GM21737 (cell line): ENCODE measurements around the gene GPR162.

Experiments used
- ATAC-seq: cut with Tn5 transposase; IDR thresholded peaks from one replicate; pipeline ENCODE4 v1.9.1; 2021; ENCODE audit warnings: mild to moderate bottlenecking, moderate library complexity; ENCODE audit not compliant: unreplicated experiment

The GPR162 gene

DNA sequence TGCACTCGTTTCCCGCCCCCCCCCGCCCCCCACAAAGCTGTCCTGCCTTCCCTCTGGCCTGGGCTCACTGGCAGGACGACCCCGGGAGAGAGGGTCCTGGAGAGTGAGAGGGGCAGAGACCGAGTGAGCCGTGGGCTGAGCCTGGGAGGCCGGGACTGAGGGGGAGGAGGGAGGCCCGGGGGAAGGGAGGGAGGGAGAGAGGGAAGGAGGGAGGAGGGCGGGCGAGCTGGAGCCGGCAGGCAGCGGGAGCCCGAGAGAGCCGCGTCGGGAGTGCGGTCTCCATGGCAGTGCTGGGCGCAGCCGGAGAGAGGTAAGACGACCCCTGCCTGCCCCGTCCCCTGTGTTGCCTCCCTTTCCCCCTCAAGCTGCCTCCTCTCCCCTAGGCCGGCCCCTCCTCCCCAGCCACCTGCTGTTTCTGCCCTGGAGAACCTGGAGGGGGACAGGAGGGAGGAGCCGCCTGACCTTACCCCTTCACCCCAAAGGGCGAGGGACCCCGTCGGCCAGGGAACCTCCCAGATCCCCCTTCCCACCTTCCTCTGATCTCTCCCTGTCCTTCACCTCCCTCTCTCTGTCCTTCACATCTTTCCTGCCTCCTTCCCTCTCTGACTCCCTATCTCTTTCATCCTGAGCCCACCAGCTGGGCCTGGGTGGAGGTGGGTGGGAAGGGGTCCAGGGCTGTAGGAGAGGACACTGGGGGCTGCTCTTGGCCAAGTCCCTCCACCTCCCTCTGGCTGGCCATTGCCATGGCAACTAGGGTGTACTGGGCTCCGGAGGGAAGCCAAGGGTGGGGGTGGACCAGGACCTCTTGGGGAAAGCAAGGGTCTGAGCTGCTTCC lies at the start of gene GPR162:
TSS of gene GPR162 (plus strand) at position 231 of the 835 bp plus-strand sequence. CDS start 2,078 bp downstream, outside the sequence.
- no peak for ATAC-seq

DNA sequence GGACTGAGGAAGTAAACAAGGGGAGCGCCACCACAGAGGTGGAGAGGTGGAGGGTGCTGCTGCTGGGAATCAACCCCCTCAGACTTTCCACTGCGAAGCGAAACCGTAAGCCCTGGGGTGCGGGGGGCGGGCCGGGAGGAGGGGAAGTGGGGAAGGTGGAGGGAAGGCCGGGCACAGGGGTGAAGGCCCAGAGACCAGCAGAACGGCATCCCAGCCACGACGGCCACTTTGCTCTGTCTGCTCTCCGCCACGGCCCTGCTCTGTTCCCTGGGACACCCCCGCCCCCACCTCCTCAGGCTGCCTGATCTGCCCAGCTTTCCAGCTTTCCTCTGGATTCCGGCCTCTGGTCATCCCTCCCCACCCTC lies 49.3 kb upstream of the GPR162 start, which contains the start of gene LAG3:
TSS of gene LAG3 (plus strand) at position 190 of the 365 bp plus-strand sequence. CDS start 333 bp downstream, outside the sequence.
- ATAC-seq: no peak

- no peak for ATAC-seq
Observed at GRCh38 chr12:6772726-6773589, 48.7 kb upstream of the GPR162 start.

GRCh38 chr12:6773590-6774351 lies 47.9 kb upstream of the GPR162 start:
- ATAC-seq: no peak

DNA sequence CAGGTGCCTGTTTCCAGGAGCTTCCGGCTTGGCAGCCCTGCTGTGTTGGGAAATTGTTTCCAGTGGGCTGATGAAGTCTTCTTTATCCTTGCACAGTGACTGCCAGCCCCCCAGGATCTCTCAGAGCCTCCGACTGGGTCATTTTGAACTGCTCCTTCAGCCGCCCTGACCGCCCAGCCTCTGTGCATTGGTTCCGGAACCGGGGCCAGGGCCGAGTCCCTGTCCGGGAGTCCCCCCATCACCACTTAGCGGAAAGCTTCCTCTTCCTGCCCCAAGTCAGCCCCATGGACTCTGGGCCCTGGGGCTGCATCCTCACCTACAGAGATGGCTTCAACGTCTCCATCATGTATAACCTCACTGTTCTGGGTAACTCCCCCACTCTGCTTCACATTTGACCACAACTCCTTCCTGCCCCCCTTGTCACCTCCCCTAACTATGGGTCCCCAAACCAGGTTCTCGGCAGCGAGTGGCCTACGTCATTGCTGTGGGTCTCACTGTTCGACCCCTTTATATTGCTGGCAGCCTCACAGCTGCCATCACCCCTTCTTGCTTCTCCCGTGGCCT lies 47.0 kb upstream of the GPR162 start:
- ATAC-seq: no peak

DNA sequence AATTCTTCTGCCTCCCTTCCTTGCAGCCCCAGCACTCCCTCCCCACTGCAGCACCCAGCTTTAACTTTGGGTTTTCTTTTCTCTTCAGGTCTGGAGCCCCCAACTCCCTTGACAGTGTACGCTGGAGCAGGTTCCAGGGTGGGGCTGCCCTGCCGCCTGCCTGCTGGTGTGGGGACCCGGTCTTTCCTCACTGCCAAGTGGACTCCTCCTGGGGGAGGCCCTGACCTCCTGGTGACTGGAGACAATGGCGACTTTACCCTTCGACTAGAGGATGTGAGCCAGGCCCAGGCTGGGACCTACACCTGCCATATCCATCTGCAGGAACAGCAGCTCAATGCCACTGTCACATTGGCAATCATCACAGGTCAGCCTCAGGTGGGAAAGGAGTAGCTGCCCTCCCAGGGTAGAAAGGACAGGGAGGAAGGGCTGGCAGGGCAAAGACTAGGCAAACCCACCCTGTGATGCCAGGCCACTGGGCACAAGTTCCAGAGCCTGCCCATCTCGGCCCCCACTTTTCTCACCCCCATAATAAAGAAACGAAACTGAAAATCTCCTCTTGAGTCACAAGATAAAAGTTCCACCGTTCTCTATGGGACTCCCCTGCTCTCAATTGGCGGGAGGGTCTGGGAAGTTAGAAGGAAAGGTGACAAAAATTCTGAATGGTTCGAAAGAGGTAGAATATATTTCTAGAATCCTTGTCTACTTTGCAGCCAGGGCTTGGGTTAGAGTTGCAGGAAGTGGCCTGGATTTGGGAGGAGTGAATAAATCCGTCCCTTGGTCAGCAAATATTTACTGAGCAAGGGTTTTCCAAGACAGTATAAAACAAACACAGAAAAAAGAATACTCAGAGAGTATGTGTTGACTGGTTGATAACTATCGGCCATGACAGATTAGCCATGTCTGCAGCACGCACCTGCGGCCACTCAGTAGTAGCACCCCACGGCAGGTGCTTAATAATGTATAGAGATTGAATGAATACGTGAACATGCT lies 46.1 kb upstream of the GPR162 start:
- no peak for ATAC-seq

DNA sequence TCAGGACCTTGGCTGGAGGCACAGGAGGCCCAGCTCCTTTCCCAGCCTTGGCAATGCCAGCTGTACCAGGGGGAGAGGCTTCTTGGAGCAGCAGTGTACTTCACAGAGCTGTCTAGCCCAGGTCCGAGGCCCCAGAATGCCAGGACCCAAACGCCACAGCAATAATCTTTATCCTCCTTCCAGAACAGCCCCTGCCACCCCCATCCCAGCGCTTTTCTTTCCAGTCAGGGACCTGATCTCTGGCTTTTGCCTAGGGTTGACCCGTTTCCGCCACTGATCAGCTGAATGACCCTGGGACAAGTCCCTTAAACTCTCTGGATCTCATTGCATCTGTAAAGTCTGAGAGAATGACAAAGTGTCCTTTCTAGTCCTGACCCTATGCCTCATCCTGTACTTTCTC lies 44.2 kb upstream of the GPR162 start:
- no peak for ATAC-seq

- no peak for ATAC-seq
Observed at GRCh38 chr12:6778217-6778573, 43.4 kb upstream of the GPR162 start.

GRCh38 chr12:6778574-6779550 lies 42.8 kb upstream of the GPR162 start:
- peak; percentile 75 for ATAC-seq

- ATAC-seq: no peak
Observed at GRCh38 chr12:6779708-6780432, 41.8 kb upstream of the GPR162 start.

GRCh38 chr12:6780573-6780972 lies 41.0 kb upstream of the GPR162 start:
- no peak for ATAC-seq

- ATAC-seq: no peak
Observed at GRCh38 chr12:6782119-6782518, 39.5 kb upstream of the GPR162 start.

DNA sequence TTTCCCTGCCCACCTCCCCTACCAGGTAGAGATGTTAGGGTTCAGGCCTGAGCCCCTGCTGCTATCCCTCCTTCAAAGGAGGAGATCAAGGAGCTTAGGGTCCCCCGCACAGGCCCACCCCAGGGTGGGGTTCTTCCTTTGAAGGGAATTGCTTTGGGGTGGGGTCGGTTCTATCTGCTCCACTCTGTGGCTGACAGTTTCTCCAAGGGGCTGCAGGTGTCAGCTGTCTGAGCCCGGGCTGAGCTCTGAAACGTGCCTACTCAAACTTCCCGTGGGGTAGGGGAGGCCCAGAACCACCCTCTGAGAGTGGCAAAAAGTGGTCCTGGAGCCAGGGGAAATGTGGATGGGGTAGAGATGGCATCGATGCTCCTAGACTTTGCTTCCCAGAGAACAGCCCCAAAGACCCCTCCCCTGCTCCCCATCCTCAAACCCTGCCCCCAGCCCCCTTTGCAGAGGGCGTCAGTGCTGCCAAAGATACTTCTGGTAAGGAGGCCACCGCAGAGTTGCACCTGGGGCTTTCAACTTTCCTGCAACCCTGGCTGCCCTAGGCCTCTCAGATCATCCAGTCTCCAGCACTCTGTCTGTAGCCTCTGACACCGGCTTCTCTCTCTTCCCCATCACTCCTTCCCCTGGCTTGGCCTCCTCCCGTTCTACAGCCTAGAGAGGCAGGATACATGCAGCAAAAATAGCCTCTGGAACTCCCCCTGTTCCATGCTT lies 38.6 kb upstream of the GPR162 start:
- no peak for ATAC-seq

DNA sequence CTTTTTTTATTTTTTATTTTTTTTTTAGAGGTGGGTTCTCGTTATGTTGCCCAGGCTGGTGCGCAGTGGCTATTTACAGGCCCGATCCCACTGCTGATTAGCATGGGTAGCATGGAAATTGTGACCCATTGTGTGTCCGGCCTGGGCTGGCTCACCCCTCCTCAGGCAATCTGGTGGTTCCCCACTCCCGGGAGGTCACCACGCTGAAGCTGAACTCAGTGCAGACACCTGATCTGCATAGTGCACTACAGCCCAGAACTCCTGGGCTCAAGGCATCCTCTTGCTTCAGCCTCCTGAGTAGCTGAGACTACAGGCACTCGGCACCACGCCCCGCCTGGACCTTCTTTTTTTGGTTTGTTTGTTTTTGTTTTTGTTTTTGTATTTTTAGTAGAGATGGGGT lies 37.8 kb upstream of the GPR162 start:
- no peak for ATAC-seq

DNA sequence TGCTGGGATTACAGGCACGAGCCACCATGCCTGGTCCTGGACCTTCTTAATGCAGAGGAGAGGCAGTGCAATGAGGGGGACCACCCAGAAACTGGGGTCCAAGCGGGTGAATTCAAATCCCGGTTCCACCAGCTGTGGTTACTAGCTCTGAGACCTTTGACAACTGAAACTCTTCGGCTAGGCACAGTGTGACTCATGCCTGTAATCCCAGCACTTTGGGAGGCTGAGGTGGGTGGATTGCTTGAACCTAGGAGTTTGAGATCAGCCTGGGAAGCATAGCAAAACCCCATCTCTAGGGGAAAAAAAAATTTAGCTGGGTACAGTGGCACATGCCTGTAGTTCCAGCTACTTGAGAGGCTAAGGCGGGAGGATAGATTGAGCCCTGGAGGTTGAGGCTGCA lies 37.3 kb upstream of the GPR162 start:
- ATAC-seq: no peak

DNA sequence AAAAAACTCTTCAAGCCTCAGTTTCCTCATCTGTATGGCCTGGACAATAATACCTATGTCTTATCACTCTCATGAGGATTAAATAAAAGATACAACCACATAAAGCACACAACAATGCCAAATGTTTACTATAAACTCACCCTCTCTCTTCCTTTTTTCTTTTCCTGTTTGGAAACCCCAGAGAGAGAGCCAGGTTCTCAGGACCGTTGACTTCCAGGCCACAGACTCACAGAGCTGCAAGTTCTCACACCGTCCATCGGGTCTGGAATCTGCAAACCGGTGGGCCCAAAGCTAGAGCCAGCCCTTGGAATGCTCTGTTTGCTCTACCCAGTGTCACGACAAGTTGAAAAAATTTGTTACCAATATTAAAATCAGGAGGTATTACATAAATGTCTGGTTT lies 36.9 kb upstream of the GPR162 start:
- no peak for ATAC-seq

DNA sequence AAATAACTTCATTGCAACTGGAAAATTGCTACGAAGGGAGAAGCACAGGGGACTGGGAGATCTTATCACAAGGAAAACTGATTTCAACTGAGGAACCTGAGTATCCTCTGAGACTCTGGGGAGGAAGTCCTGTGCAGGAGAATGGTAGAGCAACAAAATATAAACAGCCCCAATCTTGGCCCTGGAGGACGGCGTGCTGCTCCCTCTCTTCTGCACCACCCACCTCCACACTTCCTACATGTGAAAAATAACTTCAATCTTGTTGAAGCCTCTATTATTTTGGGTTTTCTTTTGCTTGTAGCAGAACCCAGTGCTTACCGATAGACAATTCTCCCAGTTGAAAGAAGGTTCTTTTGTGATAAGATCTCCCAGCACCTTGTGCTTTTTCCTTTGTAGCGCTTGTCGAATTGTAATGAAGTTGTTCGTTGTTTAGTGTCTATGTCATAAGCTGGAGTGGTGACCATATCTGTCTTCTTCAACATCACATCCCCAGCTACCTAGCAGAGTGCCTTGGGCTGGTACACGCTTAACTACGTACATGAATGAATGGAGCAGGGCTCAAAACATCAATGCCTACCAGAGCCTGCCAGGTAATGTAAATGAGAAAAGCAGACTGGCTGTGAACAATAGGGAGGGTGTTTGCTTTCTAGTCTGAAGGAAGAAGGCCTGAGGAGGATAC lies 35.1 kb upstream of the GPR162 start:
- no peak for ATAC-seq
